GM21717 (cell line): Measurements from ENCODE around the gene LRRC8C.
A peak's percentile ranks its signal among the peaks of the same experiment; 100 is the strongest.
"Not testable (repeated sequence)": the region's sequence is repeated elsewhere in the genome, so short reads cannot be mapped to it uniquely, and the experiment has no call there.

Source experiments
- ATAC-seq: cut with Tn5 transposase; IDR thresholded peaks from one replicate; pipeline ENCODE4 v1.9.1; 2021; ENCODE audit warnings: mild to moderate bottlenecking, moderate library complexity; ENCODE audit not compliant: unreplicated experiment

The LRRC8C gene

DNA sequence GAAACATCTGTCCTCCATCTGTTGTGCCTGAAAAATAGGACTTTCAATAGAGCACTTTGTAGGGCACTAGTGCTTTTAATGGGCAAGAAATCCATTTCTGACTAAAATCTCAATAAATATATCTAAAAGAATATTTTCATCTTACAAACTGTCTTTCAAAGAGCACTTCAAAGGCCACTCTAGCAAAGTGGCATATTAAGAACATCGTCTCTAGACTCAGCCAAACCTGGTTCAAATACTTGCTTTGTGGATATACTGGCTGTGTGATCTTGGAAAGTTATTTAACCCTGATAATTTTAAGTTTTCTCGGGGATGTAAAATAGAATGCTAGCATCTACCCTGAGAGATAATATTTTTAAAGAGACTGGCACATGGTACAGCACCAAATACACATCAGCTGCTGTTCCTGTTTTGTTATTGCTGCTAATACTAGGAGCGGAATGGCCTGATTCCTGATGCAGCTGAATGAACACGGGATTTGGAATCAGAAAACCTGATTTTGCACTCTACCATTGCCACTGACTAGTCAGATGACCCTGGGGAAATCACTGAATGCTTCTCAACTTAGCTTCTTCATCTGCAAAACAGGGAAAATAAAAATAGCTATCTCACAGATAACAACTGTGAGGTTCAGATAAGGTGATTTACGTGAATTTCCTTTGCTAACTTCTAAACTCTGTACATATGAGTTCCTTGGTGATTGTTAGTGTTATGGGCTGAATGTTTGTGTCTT, 25.2 kb upstream of the LRRC8C start:
- no peak for ATAC-seq

GRCh38 chr1:89608319-89608983, 24.5 kb upstream of the LRRC8C start:
- no peak for ATAC-seq

DNA sequence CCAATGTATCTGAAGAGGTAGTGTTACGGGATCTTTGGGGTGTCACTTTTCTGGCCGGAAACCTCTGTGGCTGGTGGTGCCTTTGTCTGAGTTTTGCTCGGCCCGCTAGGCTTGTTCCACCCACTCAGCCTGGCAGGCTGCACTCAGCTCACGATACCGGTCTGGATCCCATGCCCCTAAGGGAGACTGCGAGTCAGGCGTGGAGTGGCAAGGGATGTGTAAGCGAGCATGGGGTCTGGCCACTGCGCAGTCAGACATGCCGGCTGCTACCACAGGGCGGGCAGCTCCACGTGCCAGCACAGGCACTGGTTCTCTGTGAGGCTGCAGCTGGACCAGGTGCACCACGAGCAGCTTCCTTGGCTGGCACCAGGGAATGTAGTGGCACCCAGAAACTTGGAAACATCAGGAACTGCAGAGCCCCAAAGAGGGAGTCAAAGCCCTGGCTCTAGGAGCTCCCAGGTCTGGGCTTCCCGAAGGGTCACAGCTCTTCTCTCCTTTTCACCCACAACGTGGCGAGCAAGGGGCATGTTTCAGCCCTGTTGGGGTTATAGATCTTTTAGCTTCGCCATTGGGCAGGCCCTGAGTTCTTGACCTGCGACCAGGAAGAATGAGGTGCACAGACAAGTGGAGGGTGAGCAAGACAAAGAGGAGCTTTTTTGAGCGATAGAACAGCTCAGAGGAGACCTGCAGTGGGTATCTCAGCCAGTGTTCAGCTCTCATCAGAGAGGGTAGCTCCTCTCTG, 23.8 kb upstream of the LRRC8C start:
- no peak for ATAC-seq

GRCh38 chr1:89609781-89610456, 23.0 kb upstream of the LRRC8C start:
- ATAC-seq, result no peak

DNA sequence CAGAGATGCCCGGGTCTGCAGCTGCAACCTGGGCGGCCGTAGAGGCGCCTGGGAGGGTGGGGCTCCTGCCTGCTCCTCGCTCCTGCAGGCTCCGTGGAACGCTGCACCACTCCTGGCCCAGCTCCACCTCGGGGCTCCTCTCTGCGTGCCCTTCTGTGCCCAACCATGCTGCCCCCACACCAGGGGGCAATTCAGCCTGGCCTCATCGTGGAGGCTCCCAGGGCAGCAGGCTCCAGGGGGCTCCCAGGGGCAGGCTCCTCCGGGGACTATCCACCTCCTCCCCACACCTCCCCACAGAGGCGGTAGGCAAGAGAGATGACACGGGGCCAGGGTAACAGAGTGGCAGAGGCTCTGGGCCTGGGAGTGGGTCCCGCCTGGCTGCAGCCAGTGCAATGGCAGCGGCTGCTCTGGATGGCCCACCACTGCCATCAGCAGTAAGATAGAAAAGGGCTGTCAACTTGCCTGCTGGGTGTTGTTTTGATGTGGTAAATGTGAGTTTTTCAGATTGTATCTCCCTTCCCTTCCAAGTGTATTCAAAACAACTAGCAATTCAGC, 22.4 kb upstream of the LRRC8C start:
- no peak for ATAC-seq

GRCh38 chr1:89611721-89612120, 21.2 kb upstream of the LRRC8C start:
- peak; percentile 97 for ATAC-seq

GRCh38 chr1:89613928-89614327, 19.0 kb upstream of the LRRC8C start:
- no peak for ATAC-seq

DNA sequence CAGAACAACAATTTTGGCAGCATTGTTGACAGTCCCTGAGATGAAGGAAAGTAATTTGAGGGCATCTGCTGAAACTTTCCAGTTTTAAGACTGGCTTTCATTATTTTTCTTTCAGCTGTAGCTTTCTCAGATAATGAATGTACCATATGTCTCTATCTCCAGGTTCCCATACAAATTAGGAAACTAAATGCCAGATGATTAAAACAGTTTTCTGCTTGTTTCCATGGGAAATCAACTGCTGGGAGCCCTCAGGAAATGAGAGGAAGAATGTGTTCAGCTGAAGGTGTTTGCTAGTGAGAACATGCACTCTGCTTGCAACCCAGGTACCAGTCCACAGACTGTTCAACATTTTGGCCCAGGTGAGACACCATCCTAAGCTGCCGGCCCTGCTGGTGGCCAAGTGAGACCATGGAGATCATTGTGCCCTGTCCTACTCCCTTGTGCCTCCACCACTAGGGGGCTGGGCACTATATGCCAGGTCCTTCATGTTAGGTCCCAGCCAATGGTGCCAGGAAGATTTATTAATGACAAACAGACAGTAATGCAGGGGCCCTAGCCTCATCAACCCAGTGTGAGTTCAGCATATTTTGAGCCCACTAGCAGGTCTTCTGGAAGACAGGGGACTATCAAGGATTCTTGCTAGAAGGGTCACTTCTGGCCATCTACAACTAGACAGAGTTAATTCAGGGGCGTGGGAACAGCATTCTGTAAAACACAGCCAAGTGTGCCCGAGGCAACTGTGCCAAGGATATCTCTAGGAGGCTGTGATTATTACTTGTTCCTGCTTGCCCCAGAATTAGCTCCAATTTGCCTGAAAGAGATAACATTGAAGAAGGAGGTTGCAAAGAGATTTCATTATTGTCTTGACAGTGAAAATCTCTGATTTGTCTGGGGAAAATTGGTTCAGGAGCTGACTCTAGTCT, 17.0 kb upstream of the LRRC8C start:
- no peak for ATAC-seq

GRCh38 chr1:89616844-89617627, 15.9 kb upstream of the LRRC8C start:
- ATAC-seq, result no peak

GRCh38 chr1:89620664-89621063, 12.3 kb upstream of the LRRC8C start:
- ATAC-seq, result no peak

GRCh38 chr1:89622895-89623294, 10.0 kb upstream of the LRRC8C start:
- ATAC-seq, result no peak

DNA sequence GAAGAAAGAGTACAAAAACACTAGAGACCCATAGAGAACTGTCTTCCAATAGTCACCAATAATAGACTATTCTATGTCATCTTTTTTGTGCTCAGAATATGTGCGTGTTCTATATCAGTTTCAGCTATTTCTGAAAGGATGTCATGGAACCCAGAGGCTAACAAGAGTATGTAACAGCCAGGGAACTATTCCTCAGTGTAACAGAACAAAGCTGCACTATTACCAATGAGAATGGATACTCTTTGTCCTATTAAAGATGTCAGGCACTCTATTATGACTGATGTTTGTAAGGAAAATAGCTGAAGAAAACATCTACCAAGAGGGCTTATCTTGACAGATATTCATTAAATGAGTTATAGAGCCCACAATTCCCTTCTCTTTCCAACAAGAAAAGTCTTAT, 8.6 kb upstream of the LRRC8C start:
- ATAC-seq, result no peak

DNA sequence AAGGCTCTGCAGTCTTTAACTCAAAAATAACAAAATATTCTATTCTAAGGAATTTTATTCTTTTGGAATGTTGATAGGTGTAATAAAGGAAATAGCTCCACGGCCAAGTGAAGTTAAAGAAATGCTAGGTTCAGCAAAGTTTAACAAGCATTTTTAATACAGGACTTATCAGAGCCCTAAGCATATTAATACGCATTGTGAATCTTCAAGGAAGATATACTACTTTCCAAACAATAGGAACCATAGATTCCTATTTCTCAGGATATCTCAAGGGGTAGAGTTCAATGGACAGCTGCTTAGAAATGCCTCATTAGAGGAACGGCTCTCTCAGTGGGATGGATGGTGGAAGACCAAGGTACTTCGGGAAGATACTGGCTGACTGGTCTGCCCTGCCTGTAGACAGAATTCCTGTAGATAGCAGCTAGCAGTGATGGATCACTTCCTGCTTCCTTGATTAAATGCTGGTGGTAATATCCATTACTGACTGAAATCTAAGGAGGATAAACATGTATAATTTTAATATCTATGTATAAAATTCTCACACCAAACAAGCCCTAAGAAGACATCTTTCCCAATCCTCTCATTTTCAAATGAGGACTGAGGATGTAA, 8.1 kb upstream of the LRRC8C start:
- ATAC-seq, result no peak

- ATAC-seq, result no peak
Observed at GRCh38 chr1:89627596-89627962, 5.3 kb upstream of the LRRC8C start.

DNA sequence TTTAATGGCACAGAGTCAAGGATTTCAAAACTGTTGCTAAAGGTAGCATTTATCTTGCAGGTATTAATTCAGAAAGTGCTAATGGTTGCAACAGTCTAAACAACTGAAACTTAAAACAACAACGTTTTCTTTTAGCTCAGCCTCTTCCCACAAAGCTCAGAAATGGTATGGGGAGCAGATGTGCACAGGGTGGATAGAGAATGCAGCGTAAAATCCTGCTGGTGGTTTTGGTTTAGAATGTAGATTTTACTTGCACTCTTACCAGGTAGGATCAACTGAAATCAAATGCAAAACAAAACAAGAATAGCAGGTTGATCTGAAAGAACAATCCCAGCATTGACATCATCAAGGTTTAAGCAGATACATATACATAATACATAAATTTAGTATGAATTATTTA, 3.8 kb upstream of the LRRC8C start:
- ATAC-seq, result no peak

GRCh38 chr1:89629600-89629999, 3.3 kb upstream of the LRRC8C start:
- not testable (repeated sequence) for ATAC-seq

GRCh38 chr1:89630048-89630447, 2.9 kb upstream of the LRRC8C start:
- no peak for ATAC-seq

DNA sequence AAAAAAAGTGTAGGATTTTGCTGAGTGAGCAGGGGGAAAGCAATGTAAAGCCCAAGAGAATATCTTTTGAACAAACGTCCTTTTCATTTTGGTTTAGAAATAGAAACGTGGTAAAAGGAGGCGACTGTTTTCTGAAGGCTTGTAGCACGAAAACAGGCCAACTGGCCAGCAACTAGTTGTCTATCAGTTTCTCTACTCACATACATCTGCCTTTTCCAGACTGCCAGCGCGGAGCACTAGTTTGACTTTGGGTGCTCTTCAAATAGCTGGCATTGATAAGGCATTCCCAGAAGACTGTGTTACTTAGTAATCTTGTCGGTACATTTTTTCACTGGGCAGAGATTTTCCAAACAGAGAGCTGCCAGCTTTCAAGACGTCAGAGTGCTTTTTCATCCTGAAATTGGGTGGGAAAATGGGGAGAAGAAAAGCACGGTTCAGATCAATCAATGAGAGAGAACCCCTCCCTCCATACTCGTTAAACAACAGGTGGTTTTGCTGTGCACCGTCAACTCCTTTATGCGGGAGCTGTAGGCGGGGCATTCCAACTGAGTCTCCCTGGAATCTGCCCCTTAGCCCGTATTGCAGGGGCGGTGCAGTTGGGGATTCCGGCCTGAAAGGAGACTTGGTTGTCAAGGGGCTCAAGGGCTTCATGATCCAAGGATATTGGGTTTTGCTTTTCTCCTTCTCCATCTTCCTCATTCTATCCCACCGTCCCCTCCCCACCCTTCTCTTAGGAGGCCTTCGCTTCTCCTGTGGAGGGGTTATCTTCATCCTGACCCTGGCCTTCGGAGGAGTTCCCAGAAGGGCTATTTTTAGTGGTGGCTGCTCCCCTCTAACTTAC, 884 bp upstream of the LRRC8C start:
- peak; percentile 1 for ATAC-seq
